Measurements from ENCODE around the gene ALDOB. TPM values are rescaled to one million over a fixed set of nuclear protein-coding genes. Genes with fewer than 3 reads are reported as not detected.

The ALDOB gene
- total RNA-seq, 1 experiment from 2014 or later = not detected

- no peak overlapping the region for H4K91ac ChIP-seq (ENCODE audit: insufficient read length, low read depth, low read length)
- H4K5ac ChIP-seq (ENCODE audit: insufficient read length, low read depth, low read length) = no peak overlapping the region
- H3K4me1 Mint-ChIP-seq = peaks cover 13 to 18% of the 10 kb centered on the region in 2 experiments
- H3K9me3 Mint-ChIP-seq = no peaks in the 10 kb centered on the region
- H2BK120ac ChIP-seq (ENCODE audit: low read depth, low read length, poor library complexity, severe bottlenecking) = no peak overlapping the region
- no peak overlapping the region for H2BK15ac ChIP-seq (ENCODE audit: low read depth, low read length)
- H3K79me2 ChIP-seq (ENCODE audit: insufficient read depth, low read length) = no peaks in the 10 kb centered on the region
- H3K27me3 ChIP-seq (ENCODE audit: insufficient read depth, low read length) = no peaks in the 10 kb centered on the region
- no peak overlapping the region for H3T11ph ChIP-seq (ENCODE audit: low read length)
- H2AK5ac ChIP-seq (ENCODE audit: insufficient read length, low read length) = no peak overlapping the region
- no peak overlapping the region for H3K4ac ChIP-seq (ENCODE audit: low read depth, low read length)
- H3K4me1 ChIP-seq (ENCODE audit: insufficient read depth, low read length) = peaks cover 3% of the 10 kb centered on the region; the same call in 1 of the 2 replicates
- no peak overlapping the region for H2BK20ac ChIP-seq (ENCODE audit: low read depth, low read length, poor library complexity, severe bottlenecking)
- H2AFZ ChIP-seq (ENCODE audit: low read length) = no peak overlapping the region
- no peak overlapping the region for H3K9ac ChIP-seq (ENCODE audit: extremely low read depth, insufficient read length, low read length)
- no peak overlapping the region for H3K23ac ChIP-seq (ENCODE audit: insufficient read length, low read depth, low read length)
- H3K36me3 Mint-ChIP-seq (ENCODE audit: insufficient read depth in 1 of 3, low read depth in 3 of 3) = no peaks in the 10 kb centered on the region; a peak in 1 of 7 replicates
- no peaks in the 10 kb centered on the region for H3K9me3 ChIP-seq (ENCODE audit: control insufficient read depth, low read depth, low read length)
- no peak for DNase-seq
- no peak overlapping the region for H3K4me3 Mint-ChIP-seq
- H4K8ac ChIP-seq (replicated peaks; ENCODE audit: insufficient read length, low read depth, low read length) = no peak overlapping the region
- no peaks in the 10 kb centered on the region for H3K27me3 Mint-ChIP-seq (ENCODE audit: low read depth)
- WGBS (ENCODE audit: extremely low coverage, insufficient read length, low lambda C conversion rate) = 100% methylated on average over 1 of the region's 3 CpGs
- no peak overlapping the region for H3K27ac Mint-ChIP-seq
- no peak overlapping the region for H3K14ac ChIP-seq (ENCODE audit: insufficient read depth, low read length)
- H3K79me1 ChIP-seq (ENCODE audit: insufficient read depth, low read depth, low read length, poor library complexity, severe bottlenecking) = no peaks in the 10 kb centered on the region
- H3K18ac ChIP-seq (ENCODE audit: insufficient read length, low read depth, low read length) = no peak overlapping the region
- no peak overlapping the region for H3K4me2 ChIP-seq (ENCODE audit: insufficient read depth, insufficient read length, low read length)
- H3K56ac ChIP-seq (ENCODE audit: insufficient read length, low read depth, low read length) = no peak overlapping the region
- no peaks in the 10 kb centered on the region for H3K23me2 ChIP-seq (ENCODE audit: insufficient read length, low read depth, low read length, poor library complexity, severe bottlenecking)
- no peaks in the 10 kb centered on the region for H4K20me1 ChIP-seq (ENCODE audit: control insufficient read depth, insufficient read depth, insufficient read length)
- H2BK5ac ChIP-seq (ENCODE audit: insufficient read length, low read length) = no peak overlapping the region
- no peak overlapping the region for H2BK12ac ChIP-seq (ENCODE audit: insufficient read length, low read depth, low read length)
- no peak overlapping the region for H3K27ac ChIP-seq (ENCODE audit: insufficient read length, low read depth, low read length)
- no peak for TF ChIP-seq CTCF (conservative IDR thresholded peaks at IDR 0.05)
Observed at GRCh38 chr9:101371813-101372212, 63.8 kb downstream of the ALDOB start.

Other genes starting within 250 kb of the ALDOB start
- 0.09 and 0.15 TPM in 2 replicates for gene BAAT, start 50.8 kb downstream of the ALDOB start, total RNA-seq (2021)
- 20.0 and 20.7 TPM in 2 replicates for gene MRPL50, start 37.2 kb downstream of the ALDOB start, total RNA-seq (2021)
- 14.9 and 15.8 TPM in 2 replicates for gene ZNF189, start 36.9 kb downstream of the ALDOB start, total RNA-seq (2021)
- 45.4 and 48.5 TPM in 2 replicates for gene RNF20, start 98.1 kb upstream of the ALDOB start, total RNA-seq (2021)
- gene PPP3R2, start 159.2 kb upstream of the ALDOB start, total RNA-seq (2021) = not detected in 2 replicates